ENCODE results near the gene CLIP1. TPM values are rescaled to one million over a fixed set of nuclear protein-coding genes. Genes with fewer than 3 reads are reported as not detected.

The CLIP1 gene
- total and polyA plus RNA-seq, 2 of the 4 experiments (the other 2 are of a cell fraction) = 38.0 to 54.8 TPM

- DNase-seq (no peak), ATAC-seq (ENCODE audit: low read depth) (no peak)
- Histone ChIP-seq H3K27me3 (ENCODE audit: control insufficient read depth, insufficient read depth, low read length) (no peaks in the 10 kb centered on the region), H3K9ac (ENCODE audit: low read depth, low read length) (no peak overlapping the region), H2BK15ac (ENCODE audit: low read depth, low read length) (no peak overlapping the region), H2AK5ac (ENCODE audit: low read depth, low read length) (no peak overlapping the region), H3K4ac (ENCODE audit: low read depth, low read length) (no peak overlapping the region), H4K91ac (ENCODE audit: insufficient read depth, low read depth, low read length) (no peak overlapping the region), H2BK5ac (ENCODE audit: low read depth, low read length, poor library complexity, severe bottlenecking) (no peak overlapping the region), H2AK9ac (replicated peaks; ENCODE audit: low read depth, low read length, poor library complexity) (no peak overlapping the region), H3K79me1 (ENCODE audit: low read depth in 1 of 2, low read length in 2 of 2) (peaks cover 14 to 21% of the 10 kb centered on the region in 2 experiments), H3K36me3 (ENCODE audit: control insufficient read depth, insufficient read depth, low read length) (peaks cover 17% of the 10 kb centered on the region), H3K9me3 (ENCODE audit: control insufficient read depth, insufficient read depth, low read length) (no peaks in the 10 kb centered on the region), H3K4me3 (ENCODE audit: insufficient read depth, low read depth, low read length) (no peak overlapping the region), H2BK120ac (ENCODE audit: low read depth, low read length) (no peak overlapping the region), H3K23ac (ENCODE audit: low read depth, low read length) (no peak overlapping the region), H3K4me1 (ENCODE audit: control insufficient read depth, insufficient read depth, low read length) (peaks cover 10% of the 10 kb centered on the region), H4K20me1 (ENCODE audit: insufficient read depth, low read length) (peaks cover 11% of the 10 kb centered on the region), H3K4me2 (ENCODE audit: low read depth, low read length) (no peak overlapping the region), H3K9me1 (ENCODE audit: insufficient read depth, low read length) (peaks cover 11% of the 10 kb centered on the region; the same call in 1 of the 2 replicates), H2AFZ (replicated peaks; ENCODE audit: low read length, poor library complexity) (no peak overlapping the region), H4K8ac (ENCODE audit: low read depth in 2 of 2, low read length in 2 of 2) (no peak overlapping the region), H3K56ac (ENCODE audit: extremely low read depth, insufficient read depth, low read length) (no peak overlapping the region), H3K14ac (replicated peaks; ENCODE audit: low read depth, low read length) (no peak overlapping the region), H4K5ac (ENCODE audit: low read depth, low read length) (no peak overlapping the region), H2BK20ac (ENCODE audit: low read depth, low read length) (no peak overlapping the region), H3K18ac (ENCODE audit: low read depth, low read length) (no peak overlapping the region), H3K27ac (ENCODE audit: insufficient read depth, low read length) (no peak overlapping the region)
- ChIA-PET CTCF (no interaction called here), POLR2A (ENCODE audit: unreplicated experiment) (interaction anchor here (0.5 kb wide), 1 partner anchor 40 kb away, joined by 5 read pairs; no protein-coding TSS in a partner anchor)
- TF ChIP-seq FOS (IDR thresholded peaks at IDR 0.05; ENCODE audit: low read depth, low read length) = no peak
- no peak for TF ChIP-seq NFE2L2 (IDR thresholded peaks at IDR 0.05; ENCODE audit: low read depth, low read length)
- no peak for TF ChIP-seq MXI1 (IDR thresholded peaks at IDR 0.05; ENCODE audit: borderline replicate concordance, low read depth, low read length)
- dilution Hi-C loops (cut with HindIII; ENCODE audit: low sequenced_read_pairs, unreplicated experiment) (no loop called here), in situ Hi-C loops (cut with MboI; ENCODE audit: low sequenced_read_pairs) (no loop called here), intact Hi-C loops (cut with micrococcal nuclease) (no loop called here)
- no TSS peak for BruUV-seq (replicated peaks)
- WGBS, 2 experiments (ENCODE audit: extremely low coverage in 2 of 2, insufficient read length in 1 of 2) = 92% methylated on average over 10 of the region's 17 CpGs; no CpG with 5 or more reads in 1 of the 2 experiments
Measured at GRCh38 chr12:122227341-122227740, 195.1 kb downstream of the CLIP1 start.

All from IMR-90 (cell line).